Testis (tissue), 2 donors: ENCODE measurements around the gene CARM1.

Experiments used
- POLR2A ChIP-seq: fragments of 450-650 bp; IDR thresholded peaks from one replicate; pipeline ENCODE4 v1.6.1; 2017; ENCODE audit warnings: antibody characterized with exemption, mild to moderate bottlenecking, moderate library complexity
- TF ChIP-seq, protein P1 (sequence below), 3 experiments: fragments of 450-650 bp in 2 of 3; fragments of 200-600 bp in 1 of 3; sonication (generic) in 1 of 3; IDR thresholded peaks; one replicate each; pipeline ENCODE4 v1.5.1; 2016 to 2019; ENCODE audit warnings: antibody characterized with exemption in 3 of 3, mild to moderate bottlenecking in 2 of 3, moderate library complexity in 1 of 3

DNA sequence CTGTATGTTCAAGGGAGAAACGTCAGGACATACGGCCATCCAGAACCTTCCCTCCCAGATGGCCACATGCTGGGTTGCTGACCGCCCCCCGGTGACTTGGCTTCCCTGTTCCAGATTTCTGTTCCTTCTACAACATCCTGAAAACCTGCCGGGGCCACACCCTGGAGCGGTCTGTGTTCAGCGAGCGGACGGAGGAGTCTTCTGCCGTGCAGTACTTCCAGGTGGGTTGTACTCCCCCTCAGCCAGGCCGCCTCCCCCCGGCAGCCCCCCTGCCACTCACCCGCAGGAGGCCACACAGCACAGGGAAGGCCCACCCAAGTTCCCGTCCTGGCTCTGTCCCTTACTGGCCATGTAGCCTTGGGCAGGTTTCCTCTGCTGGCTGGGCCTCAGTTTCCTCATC, 36.6 kb downstream of the CARM1 start:
- TF ChIP-seq, protein P1, sequence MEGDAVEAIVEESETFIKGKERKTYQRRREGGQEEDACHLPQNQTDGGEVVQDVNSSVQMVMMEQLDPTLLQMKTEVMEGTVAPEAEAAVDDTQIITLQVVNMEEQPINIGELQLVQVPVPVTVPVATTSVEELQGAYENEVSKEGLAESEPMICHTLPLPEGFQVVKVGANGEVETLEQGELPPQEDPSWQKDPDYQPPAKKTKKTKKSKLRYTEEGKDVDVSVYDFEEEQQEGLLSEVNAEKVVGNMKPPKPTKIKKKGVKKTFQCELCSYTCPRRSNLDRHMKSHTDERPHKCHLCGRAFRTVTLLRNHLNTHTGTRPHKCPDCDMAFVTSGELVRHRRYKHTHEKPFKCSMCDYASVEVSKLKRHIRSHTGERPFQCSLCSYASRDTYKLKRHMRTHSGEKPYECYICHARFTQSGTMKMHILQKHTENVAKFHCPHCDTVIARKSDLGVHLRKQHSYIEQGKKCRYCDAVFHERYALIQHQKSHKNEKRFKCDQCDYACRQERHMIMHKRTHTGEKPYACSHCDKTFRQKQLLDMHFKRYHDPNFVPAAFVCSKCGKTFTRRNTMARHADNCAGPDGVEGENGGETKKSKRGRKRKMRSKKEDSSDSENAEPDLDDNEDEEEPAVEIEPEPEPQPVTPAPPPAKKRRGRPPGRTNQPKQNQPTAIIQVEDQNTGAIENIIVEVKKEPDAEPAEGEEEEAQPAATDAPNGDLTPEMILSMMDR (IDR thresholded peaks at IDR 0.05): no peak
- TF ChIP-seq POLR2A: no peak
